H1 (cell line): Measurements from ENCODE around the gene ST6GALNAC4. TPM values are rescaled to one million over a fixed set of nuclear protein-coding genes. Genes with fewer than 3 reads are reported as not detected.

Experiments
- CTCF ChIA-PET: fragments of 300-600 bp; sonication (Branson Sonifier 250); formaldehyde crosslinking; loops from one replicate; lab custom pipeline; 2021; ENCODE audit not compliant: partially characterized antibody; lab: Charles Lee
- POLR2A ChIA-PET: fragments of 300-600 bp; sonication (Branson Sonifier 250); formaldehyde crosslinking; loops from one replicate; lab custom pipeline; 2021; ENCODE audit warnings: inconsistent platforms; ENCODE audit not compliant: partially characterized antibody; lab: Charles Lee
- DNase-seq, 2 experiments: peaks; one replicate each; pipeline versions ENCODE4 v3.0.0 to v3.0.0-alpha.2; 2010 to 2022; ENCODE audit warnings: low spot score in 2 of 2, low read depth in 1 of 2, mixed read lengths in 1 of 2
- FAIRE-seq: peaks from 2 replicates; lab custom pipeline; 2011; peaks lifted over from hg19 to GRCh38; lab: Jason Lieb, UNC
- H2AFZ ChIP-seq: 2 replicates; pipeline ENCODE4 v1.8.1; 2012; ENCODE audit warnings: low read length, inconsistent platforms
- H2AK5ac ChIP-seq: 2 replicates; pipeline ENCODE4 v1.6.1; 2013; ENCODE audit warnings: low read depth, low read length
- H2BK120ac ChIP-seq: replicated peaks from 2 replicates; pipeline ENCODE3; 2013; ENCODE audit warnings: low read depth, low read length, inconsistent platforms
- H2BK12ac ChIP-seq: 2 replicates; pipeline ENCODE4 v1.6.1; 2013; ENCODE audit warnings: low read depth, low read length
- H2BK15ac ChIP-seq: 2 replicates; pipeline ENCODE4 v1.6.1; 2013; ENCODE audit warnings: low read length
- H2BK20ac ChIP-seq: 2 replicates; pipeline ENCODE4 v1.6.1; 2013; ENCODE audit warnings: low read length
- H2BK5ac ChIP-seq: 2 replicates; pipeline ENCODE4 v1.6.1; 2013; ENCODE audit warnings: low read depth, low read length
- H3K14ac ChIP-seq: 2 replicates; pipeline ENCODE4 v1.6.1; 2013; ENCODE audit warnings: inconsistent platforms; ENCODE audit not compliant: insufficient read length
- H3K18ac ChIP-seq: 2 replicates; pipeline ENCODE4 v1.6.1; 2013; ENCODE audit warnings: low read length; ENCODE audit errors: extremely low read depth
- H3K23ac ChIP-seq: 2 replicates; pipeline ENCODE4 v1.6.1; 2013; ENCODE audit warnings: inconsistent platforms; ENCODE audit not compliant: insufficient read length
- H3K23me2 ChIP-seq: 2 replicates; pipeline ENCODE4 v1.6.1; 2013; ENCODE audit warnings: low read depth, low read length
- H3K27ac ChIP-seq: 2 replicates; pipeline ENCODE4 v1.6.1; 2011; ENCODE audit warnings: low read depth, low read length, inconsistent platforms
- H3K27me3 ChIP-seq, 4 experiments: replicated peaks in 1 of 4; 1 replicate in 1 of 4; 2 replicates in 3 of 4; pipeline versions ENCODE4 v1.6.1 to v1.8.1; 2011 to 2013; ENCODE audit warnings: low read length in 3 of 4, mild to moderate bottlenecking in 3 of 4, inconsistent platforms in 2 of 4, mixed read lengths in 2 of 4, moderate library complexity in 1 of 4; ENCODE audit not compliant: control insufficient read depth in 3 of 4, insufficient read depth in 3 of 4; ENCODE audit errors: extremely low read depth in 1 of 4
- H3K36me3 ChIP-seq, 4 experiments: 2 replicates each; pipeline versions ENCODE4 v1.6.1 to v1.8.1; 2011 to 2013; ENCODE audit warnings: mild to moderate bottlenecking in 4 of 4, low read length in 3 of 4, moderate library complexity in 2 of 4, control low read depth in 1 of 4, inconsistent platforms in 1 of 4; ENCODE audit not compliant: insufficient read depth in 4 of 4, control insufficient read depth in 2 of 4
- H3K4ac ChIP-seq: replicated peaks from 2 replicates; pipeline ENCODE3; 2013; ENCODE audit warnings: low read length, low read depth, mixed read lengths, inconsistent platforms; ENCODE audit not compliant: insufficient read length
- H3K4me1 ChIP-seq, 4 experiments: replicated peaks in 1 of 4; 1 replicate in 1 of 4; 2 replicates in 3 of 4; pipeline versions ENCODE4 v1.6.1 to v1.8.1; 2011 to 2013; ENCODE audit warnings: low read length in 3 of 4, inconsistent platforms in 2 of 4, mixed read lengths in 1 of 4; ENCODE audit not compliant: insufficient read depth in 4 of 4, control insufficient read depth in 3 of 4
- H3K4me2 ChIP-seq, 2 experiments: 2 replicates each; pipeline versions ENCODE4 v1.6.1 to v1.8.1; 2011 to 2013; ENCODE audit warnings: low read depth in 2 of 2, low read length in 2 of 2, control low read depth in 1 of 2, inconsistent platforms in 1 of 2, mild to moderate bottlenecking in 1 of 2; ENCODE audit not compliant: insufficient read depth in 1 of 2
- H3K4me3 ChIP-seq, 4 experiments: fragments of 200-600, 300-600 bp in 1 of 4; sonication (generic), shearing (Covaris generic), sonication (Bioruptor Twin) in 1 of 4; 2 replicates each; pipeline versions ENCODE4 v1.5.1 to v1.8.1; 2011 to 2016; ENCODE audit warnings: low read length in 4 of 4, low read depth in 3 of 4, control low read depth in 2 of 4, inconsistent platforms in 2 of 4, mild to moderate bottlenecking in 2 of 4, mixed read lengths in 1 of 4, moderate library complexity in 1 of 4; ENCODE audit not compliant: insufficient read depth in 2 of 4; ENCODE audit errors: extremely low read depth in 1 of 4
- H3K56ac ChIP-seq: replicated peaks from 2 replicates; pipeline ENCODE3; 2013; ENCODE audit warnings: low read depth, mild to moderate bottlenecking, mixed read lengths, low read length, inconsistent platforms; ENCODE audit not compliant: insufficient read length
- H3K79me1 ChIP-seq: 2 replicates; pipeline ENCODE4 v1.6.1; 2013; ENCODE audit warnings: low read depth, low read length, control low read depth
- H3K79me2 ChIP-seq, 2 experiments: 2 replicates each; pipeline versions ENCODE4 v1.6.1 to v1.8.1; 2012 to 2013; ENCODE audit warnings: low read length in 2 of 2, mild to moderate bottlenecking in 2 of 2, inconsistent platforms in 1 of 2; ENCODE audit not compliant: insufficient read depth in 2 of 2, control insufficient read depth in 1 of 2
- H3K9ac ChIP-seq, 4 experiments: replicated peaks in 1 of 4; 1 replicate in 1 of 4; 2 replicates in 3 of 4; pipeline versions ENCODE4 v1.6.1 to v1.8.1; 2011 to 2013; ENCODE audit warnings: low read depth in 3 of 4, low read length in 3 of 4, control low read depth in 2 of 4, mild to moderate bottlenecking in 2 of 4, moderate library complexity in 2 of 4, inconsistent platforms in 1 of 4; ENCODE audit errors: extremely low read depth in 1 of 4
- H3K9me3 ChIP-seq, 2 experiments: 2 replicates each; pipeline versions ENCODE4 v1.6.1 to v1.8.1; 2012 to 2013; ENCODE audit warnings: mild to moderate bottlenecking in 2 of 2, moderate library complexity in 2 of 2, control low read depth in 1 of 2, inconsistent platforms in 1 of 2, low read depth in 1 of 2, low read length in 1 of 2, mixed read lengths in 1 of 2; ENCODE audit not compliant: insufficient read depth in 2 of 2
- H4K20me1 ChIP-seq, 2 experiments: replicated peaks in 1 of 2; 2 replicates each; pipeline versions ENCODE3 to v1.8.1; 2011 to 2013; ENCODE audit warnings: inconsistent platforms in 2 of 2, low read length in 2 of 2, mild to moderate bottlenecking in 1 of 2; ENCODE audit not compliant: insufficient read depth in 2 of 2, control insufficient read depth in 1 of 2
- H4K5ac ChIP-seq: 2 replicates; pipeline ENCODE4 v1.6.1; 2013; ENCODE audit warnings: low read length, low read depth, mixed read lengths, inconsistent platforms; ENCODE audit not compliant: insufficient read length
- H4K8ac ChIP-seq: 2 replicates; pipeline ENCODE4 v1.8.0; 2013; ENCODE audit warnings: mild to moderate bottlenecking, moderate library complexity, low read length, inconsistent platforms; ENCODE audit not compliant: insufficient read depth; ENCODE audit errors: extremely low read depth
- H4K91ac ChIP-seq: replicated peaks from 2 replicates; pipeline ENCODE3; 2013; ENCODE audit warnings: low read length, mixed read lengths, inconsistent platforms; ENCODE audit not compliant: insufficient read length
- BCL11A ChIP-seq, 2 experiments: IDR thresholded peaks; one replicate each; pipeline ENCODE4 v1.6.1; 2011; ENCODE audit warnings: low read depth in 2 of 2, low read length in 2 of 2, mild to moderate bottlenecking in 2 of 2
- CBX8 ChIP-seq: fragments of 300-800, 300-1000 bp; sonication (generic); IDR thresholded peaks from 2 replicates; pipeline ENCODE4 v1.7.1; 2016; ENCODE audit warnings: low read depth, low read length, borderline replicate concordance
- CEBPB ChIP-seq: IDR thresholded peaks from 2 replicates; pipeline ENCODE4 v1.6.1; 2012; ENCODE audit warnings: low read depth, low read length
- CTBP2 ChIP-seq: IDR thresholded peaks from 2 replicates; pipeline ENCODE4 v1.7.0; 2011; ENCODE audit warnings: borderline replicate concordance, mild to moderate bottlenecking, moderate library complexity, mixed read lengths, low read length; ENCODE audit not compliant: insufficient read depth, insufficient read length
- EGR1 ChIP-seq: IDR thresholded peaks from 2 replicates; pipeline ENCODE4 v1.6.1; 2011; ENCODE audit warnings: low read depth, low read length, borderline replicate concordance
- JUN ChIP-seq: IDR thresholded peaks from 2 replicates; pipeline ENCODE4 v1.6.1; 2011; ENCODE audit warnings: low read depth, mild to moderate bottlenecking, improper control_type of control experiment, low read length
- KDM1A ChIP-seq: fragments of 200-600, 300-600 bp; sonication (generic); IDR thresholded peaks from 2 replicates; pipeline ENCODE4 v1.7.1; 2016; ENCODE audit warnings: mild to moderate bottlenecking, low read length, borderline replicate concordance
- KDM4A ChIP-seq: IDR thresholded peaks from one replicate; pipeline ENCODE4 v1.7.1; 2012; ENCODE audit warnings: low read depth, mild to moderate bottlenecking, moderate library complexity, low read length, inconsistent platforms; ENCODE audit not compliant: severe bottlenecking
- KDM5A ChIP-seq: fragments of 200-600 bp; IDR thresholded peaks from 2 replicates; pipeline ENCODE4 v1.7.1; 2012; ENCODE audit warnings: mild to moderate bottlenecking, low read length, inconsistent platforms, mixed read lengths
- NANOG ChIP-seq: IDR thresholded peaks from 2 replicates; pipeline ENCODE4 v1.6.1; 2011; ENCODE audit warnings: low read length, low read depth, mild to moderate bottlenecking, inconsistent platforms; ENCODE audit not compliant: insufficient read depth, poor library complexity, severe bottlenecking
- RAD21 ChIP-seq, 2 experiments: IDR thresholded peaks in 1 of 2; conservative IDR thresholded peaks in 1 of 2; 2 replicates each; pipeline ENCODE4 v1.6.1; 2011; ENCODE audit warnings: low read depth in 2 of 2, low read length in 2 of 2, improper control_type of control experiment in 1 of 2, inconsistent platforms in 1 of 2, mild to moderate bottlenecking in 1 of 2, moderate library complexity in 1 of 2
- RFX5 ChIP-seq: IDR thresholded peaks from 2 replicates; pipeline ENCODE4 v1.6.1; 2011; ENCODE audit warnings: low read depth, low read length, improper control_type of control experiment, borderline replicate concordance
- TAF7 ChIP-seq: optimal IDR thresholded peaks from 2 replicates; pipeline ENCODE3; 2011; ENCODE audit warnings: low read depth, mild to moderate bottlenecking, inconsistent platforms, low read length, moderate library complexity, borderline replicate concordance
- WGBS, 2 experiments: shearing (Covaris generic) in 1 of 2; methylation state at CpG; one replicate each; pipeline versions ENCODE4 v1.1.6 to v1.1.7; 2013 to 2015; ENCODE audit warnings: low lambda C conversion rate in 2 of 2, mixed read lengths in 2 of 2, inconsistent platforms in 1 of 2, low coverage in 1 of 2, missing lambda C conversion rate in 1 of 2; ENCODE audit not compliant: insufficient replicate concordance in 2 of 2, insufficient coverage in 1 of 2, insufficient read length in 1 of 2; ENCODE audit errors: extremely low coverage in 1 of 2, missing lambda C conversion rate in 1 of 2; 5-methylcytosine and 5-hydroxymethylcytosine counted together
- polyA plus RNA-seq, 7 experiments: library from polyadenylated mRNA; depleted of rRNA in 3 of 7; stranded (reverse) in 5 of 7; unstranded in 2 of 7; fragments of >200 nt in 5 of 7; fragments of 200-250 nt in 2 of 7; gene quantifications; 1 replicate in 5 of 7; 2 replicates in 1 of 7; 4 replicates in 1 of 7; pipeline versions ENCODE4 v1.2.1 to v1.2.3, GENCODE V29; 2011 to 2013; ENCODE audit warnings: missing spikeins in 2 of 7, mixed read lengths in 2 of 7
- total RNA-seq: library from RNA; stranded (reverse); fragmentation: NEBNext Ultra II Directional; extraction: Animal tissue kit (Norgen Biotek cat#: 25700); gene quantifications from 2 replicates; pipeline ENCODE4 v1.2.1, GENCODE V29; 2021

The ST6GALNAC4 gene
- total and polyA plus RNA-seq, 2 of the 8 experiments (the other 6 are each of a cell fraction or from before 2014, with no cell fraction given), result 21.8 to 34.1 TPM

GRCh38 chr9:127870887-127871286 is 46.0 kb downstream of the ST6GALNAC4 start:
- H3K18ac ChIP-seq, result no peak overlapping the region
- no peak for DNase-seq
- POLR2A ChIA-PET, result interaction anchor here (1.3 kb wide), 1 partner anchor 82 kb away, joined by 4 read pairs; no protein-coding TSS in a partner anchor
- no peak overlapping the region for H2AK5ac ChIP-seq
- no peak overlapping the region for H4K5ac ChIP-seq
- H3K4ac ChIP-seq, result no peak overlapping the region
- no peak overlapping the region for H3K14ac ChIP-seq
- H2BK5ac ChIP-seq, result no peak overlapping the region; the same call in 1 of the 2 replicates
- no peak overlapping the region for H3K23ac ChIP-seq
- H4K20me1 ChIP-seq, result peaks cover 0 to 4% of the 10 kb centered on the region in 2 experiments
- peaks cover 0 to 8% (median 2%) of the 10 kb centered on the region in 4 experiments; a peak in 1 of 7 replicates for H3K4me1 ChIP-seq
- peak overlapping the region; percentile 74 for H4K91ac ChIP-seq
- H3K4me3 ChIP-seq, result no peak overlapping the region
- H4K8ac ChIP-seq, result no peak overlapping the region
- H3K23me2 ChIP-seq, result peaks cover 2% of the 10 kb centered on the region
- no peaks in the 10 kb centered on the region for H3K36me3 ChIP-seq
- no peak overlapping the region for H2BK120ac ChIP-seq
- H3K79me1 ChIP-seq, result no peaks in the 10 kb centered on the region; the same call in 1 of the 2 replicates
- no peak overlapping the region for H3K4me2 ChIP-seq
- no peak overlapping the region for H2BK15ac ChIP-seq
- no peak overlapping the region for H2AFZ ChIP-seq
- H3K9ac ChIP-seq, result no peak overlapping the region
- H3K27ac ChIP-seq, result no peak overlapping the region
- H3K9me3 ChIP-seq, result no peaks in the 10 kb centered on the region
- H2BK12ac ChIP-seq, result no peak overlapping the region
- H3K27me3 ChIP-seq, result no peaks in the 10 kb centered on the region; a peak in 1 of 7 replicates
- CTCF ChIA-PET, result interaction anchor here (1.2 to 9.2 kb wide), 25 partner anchors 10 to 136 kb away, joined by 3 to 116 read pairs (median 14); partner anchors contain the start of genes FPGS, ST6GALNAC4 and TOR2A
- H3K56ac ChIP-seq, result no peak overlapping the region
- no peak for FAIRE-seq
- H2BK20ac ChIP-seq, result no peak overlapping the region
- H3K79me2 ChIP-seq, result no peaks in the 10 kb centered on the region
- WGBS, 2 experiments, result 89% methylated on average over 12 of the region's 12 CpGs; no CpG with 5 or more reads in 1 of the 2 experiments
- no peak for TF ChIP-seq KDM4A
- TF ChIP-seq NANOG, result no peak
- TF ChIP-seq KDM1A, result no peak
- no peak for TF ChIP-seq RFX5
- TF ChIP-seq CEBPB, result no peak
- no peak for TF ChIP-seq EGR1
- no peak for TF ChIP-seq KDM5A
- TF ChIP-seq JUN, result no peak
- no peak for TF ChIP-seq TAF7
- TF ChIP-seq RAD21 (IDR thresholded peaks at IDR 0.05 in 1 of 2, conservative IDR thresholded peaks at IDR 0.05 in 1 of 2; ENCODE audit: low read depth in 2 of 2, low read length in 2 of 2), result no peak
- TF ChIP-seq BCL11A (IDR thresholded peaks at IDR 0.05; ENCODE audit: low read depth in 2 of 2, low read length in 2 of 2), result no peak
- no peak for TF ChIP-seq CBX8
- TF ChIP-seq CTBP2, result no peak
